Stimulated activated CD4-positive, alpha-beta T cell treated with anti-CD3 and anti-CD28 coated beads, Interleukin-2, amount 100 ng/mL, for 48 hours (primary cell): ENCODE measurements around the gene SEMA5B.

Experiments
- DNase-seq, 2 donors: peaks; one replicate each; pipeline ENCODE4 v3.0.0-alpha.2; 2020

SEMA5B gene

DNA sequence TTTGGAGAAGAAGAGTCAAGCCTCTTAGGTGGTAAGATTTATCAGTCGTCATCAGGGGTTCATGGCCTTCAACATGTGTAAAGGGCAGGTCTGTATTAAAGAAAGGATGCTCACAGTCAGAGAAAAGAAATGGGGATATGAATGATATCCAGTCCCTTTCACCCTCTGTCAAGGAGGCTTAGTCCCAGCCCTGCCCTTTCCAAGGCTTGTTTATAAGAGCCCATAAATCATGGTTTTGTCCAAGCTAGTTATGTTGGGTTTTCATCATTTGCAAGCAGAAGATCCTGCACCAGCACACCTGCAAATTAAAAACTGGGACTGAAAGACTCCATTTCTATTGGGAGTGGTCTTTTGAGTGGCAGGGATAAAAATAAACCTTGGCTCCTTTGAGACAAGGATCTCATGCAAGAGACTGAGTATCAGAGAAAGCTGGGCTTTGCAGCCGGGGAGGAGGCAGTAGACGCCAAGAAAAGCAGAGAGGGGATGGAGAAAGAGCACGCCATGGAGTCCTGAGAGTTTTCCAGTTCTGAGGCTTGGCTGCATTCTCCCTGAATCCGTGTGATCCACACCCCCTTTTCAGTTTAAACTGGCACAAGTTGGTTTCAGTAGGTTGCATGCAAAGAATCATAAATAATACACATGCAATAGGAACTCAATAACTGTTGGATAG is 26.7 kb upstream of the SEMA5B start:
- no peak for DNase-seq

DNA sequence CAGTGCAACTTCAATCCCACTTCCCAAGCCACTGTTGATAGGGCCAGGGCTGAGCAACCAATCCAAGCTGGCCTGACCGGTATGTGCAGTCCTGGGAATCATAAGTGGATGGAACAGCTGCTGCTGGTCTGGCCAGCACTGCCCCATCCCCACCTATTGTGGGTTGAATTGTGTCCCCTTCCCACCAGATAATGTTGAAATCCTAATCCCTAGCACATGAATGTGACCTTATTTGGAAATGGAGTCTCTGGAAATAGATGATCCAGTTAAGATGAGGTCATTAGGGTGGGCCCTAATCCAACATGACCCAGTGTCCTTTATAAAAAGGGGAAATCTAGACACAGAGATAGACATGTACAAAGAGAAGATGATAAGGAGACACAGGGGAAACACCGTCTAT is 25.5 kb upstream of the SEMA5B start:
- DNase-seq: no peak

DNA sequence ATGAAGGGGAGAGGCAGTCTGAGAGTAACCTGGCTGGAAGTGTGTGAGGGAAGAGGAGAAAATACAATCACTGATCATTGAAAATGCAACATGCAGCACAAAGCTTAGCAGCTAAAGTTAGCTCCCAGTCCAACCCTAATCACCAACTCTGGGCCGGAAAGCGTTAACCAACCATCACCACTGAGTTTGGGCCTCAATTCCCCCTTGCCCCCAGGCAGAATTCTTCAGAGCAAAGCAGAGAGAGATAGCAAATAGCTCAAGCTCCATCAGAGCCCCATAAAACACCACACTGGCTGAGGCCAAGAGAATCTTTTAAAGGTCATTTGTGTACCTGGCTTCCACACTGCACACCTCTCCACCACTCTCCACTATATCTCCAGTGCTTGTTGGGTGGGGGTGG is 23.1 kb upstream of the SEMA5B start:
- no peak for DNase-seq

DNA sequence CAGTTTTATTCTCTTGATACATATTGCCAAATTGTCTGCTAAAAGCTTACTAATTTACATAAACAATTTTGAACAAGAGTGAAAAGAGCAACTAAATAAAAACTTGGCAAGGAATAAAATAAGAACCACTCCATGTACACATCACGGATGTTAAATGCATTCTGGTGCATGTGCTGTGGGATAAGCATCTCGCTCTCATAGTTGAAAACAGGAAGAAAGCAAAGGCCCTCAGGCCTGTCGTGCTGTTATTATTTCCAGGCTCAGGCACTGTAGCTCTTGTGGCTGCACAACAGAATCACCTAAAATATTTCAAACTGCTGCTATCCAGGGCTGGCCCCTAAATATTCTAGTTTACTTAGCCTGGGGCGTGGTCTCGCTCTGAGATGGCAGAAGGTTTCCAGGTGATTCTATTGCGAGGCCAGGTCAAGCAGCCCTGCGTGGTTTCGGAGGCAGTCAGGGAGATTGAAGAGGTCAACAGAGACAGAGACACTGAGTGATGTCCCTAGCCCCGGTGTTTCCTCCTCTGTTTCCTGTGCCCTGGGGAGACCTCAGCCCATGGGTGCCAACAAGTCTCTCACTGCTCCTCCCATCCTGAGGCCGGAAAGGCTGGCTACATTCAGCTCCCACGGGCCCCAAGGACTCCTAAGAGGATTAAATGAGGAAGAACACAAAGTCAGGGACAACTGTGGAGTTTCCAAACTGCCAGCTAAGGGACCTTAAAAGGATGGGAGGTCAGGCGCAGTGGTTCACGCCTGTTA is 21.1 kb upstream of the SEMA5B start:
- no peak for DNase-seq

DNA sequence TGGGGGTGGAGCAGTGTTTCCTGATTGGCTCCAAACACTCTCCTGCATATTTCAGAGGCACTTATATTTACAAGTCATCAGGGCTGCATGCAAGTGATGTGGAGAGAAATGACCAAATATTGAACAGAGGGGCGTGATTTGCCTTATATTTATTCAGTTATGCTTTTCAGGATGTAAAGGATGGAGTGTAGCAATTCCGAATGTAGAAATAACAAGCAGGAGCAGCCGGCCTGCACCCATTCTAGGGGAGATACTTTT is 19.4 kb upstream of the SEMA5B start:
- no peak for DNase-seq

DNA sequence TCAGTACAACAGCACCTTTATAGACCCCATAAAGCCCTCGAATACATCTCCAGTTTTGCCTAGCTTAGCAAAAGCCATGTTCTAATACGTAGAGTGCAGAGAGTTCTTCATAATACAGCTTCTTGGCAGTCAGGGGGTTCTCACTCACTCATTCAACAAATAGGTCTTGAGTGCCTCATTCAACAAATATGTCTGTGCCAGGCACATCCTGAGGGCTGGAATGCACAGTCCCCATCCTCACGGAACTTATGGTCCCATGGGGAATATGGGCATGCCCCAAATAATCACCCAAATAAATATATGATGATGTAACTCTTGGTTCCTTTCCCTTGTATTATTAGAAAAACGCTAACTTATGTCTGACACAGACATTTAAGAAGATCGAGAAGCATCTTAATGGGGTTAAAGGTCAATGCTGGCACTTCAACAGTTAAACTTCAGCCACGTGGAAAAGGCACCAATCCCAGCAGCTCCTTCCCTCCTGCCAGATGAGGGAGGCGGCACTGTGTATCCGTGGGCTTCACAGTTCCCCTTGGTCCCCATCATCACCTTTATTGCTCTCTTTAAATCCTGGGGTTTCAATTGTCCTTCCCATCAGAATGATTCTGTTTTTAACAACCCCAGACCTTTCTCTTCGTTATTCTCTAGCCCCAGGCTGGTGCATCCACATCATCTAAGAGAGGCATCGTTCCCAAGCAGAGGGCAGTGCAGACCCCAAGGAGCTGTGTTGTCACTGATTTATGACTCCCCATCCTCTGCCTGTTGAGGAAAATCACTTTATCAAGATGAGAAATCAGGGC is 18.9 kb upstream of the SEMA5B start:
- DNase-seq: no peak

DNA sequence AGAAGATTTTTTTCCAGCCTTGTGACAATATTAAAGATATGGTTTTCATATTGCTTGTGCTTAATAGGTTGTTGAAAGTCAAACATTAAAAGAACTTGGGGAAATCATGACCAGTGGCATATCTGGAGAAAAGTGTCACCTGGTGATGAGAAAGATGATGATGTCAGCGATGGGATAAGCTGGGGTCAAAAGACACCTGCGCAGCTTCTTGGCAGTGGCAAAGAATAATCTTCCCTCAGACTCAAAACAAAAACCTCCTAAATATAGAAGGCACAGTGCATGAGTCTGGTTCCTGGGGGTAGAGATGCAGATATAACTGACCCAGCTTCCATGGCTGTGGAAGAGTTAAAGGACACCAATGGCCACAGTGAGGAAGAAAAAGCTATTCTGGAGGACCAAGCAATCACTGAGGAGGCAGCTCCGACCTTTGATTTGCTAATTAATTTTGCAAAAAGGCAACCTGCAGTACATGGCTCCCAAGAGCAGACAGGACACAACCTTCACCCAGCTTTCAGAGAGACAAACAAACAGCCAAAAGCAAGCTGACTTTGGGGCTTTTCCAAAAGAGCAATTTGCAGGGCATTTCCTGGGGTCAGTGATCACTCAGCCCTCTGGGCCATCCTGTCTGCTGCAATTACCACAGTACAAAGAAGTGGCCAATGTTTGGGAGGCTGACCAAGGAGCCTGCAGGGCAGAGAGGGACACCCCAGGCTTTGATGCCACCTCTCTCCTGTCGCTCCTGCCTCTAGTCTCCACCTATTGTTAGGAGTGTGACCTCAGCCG is 17.6 kb upstream of the SEMA5B start:
- no peak for DNase-seq

DNA sequence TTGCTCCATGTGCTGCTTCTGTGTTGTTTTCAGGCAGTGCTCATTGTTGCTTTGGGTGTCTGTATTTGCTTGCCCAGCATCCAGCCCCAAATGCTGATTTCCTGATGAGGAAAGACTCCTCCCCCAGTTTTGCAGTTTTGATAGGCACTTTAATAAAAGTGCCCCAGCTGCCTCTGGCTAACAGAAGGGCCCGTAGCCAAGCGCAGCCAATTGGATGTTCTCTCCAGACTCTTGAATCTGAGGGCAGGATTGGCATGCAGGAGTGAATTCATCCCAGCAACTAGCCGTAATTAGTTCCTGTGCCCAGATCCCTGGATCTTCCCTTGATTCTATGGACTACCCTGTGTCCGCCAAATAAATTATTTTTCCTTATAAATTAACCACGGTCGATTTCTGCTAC is 14.8 kb upstream of the SEMA5B start:
- no peak for DNase-seq

DNA sequence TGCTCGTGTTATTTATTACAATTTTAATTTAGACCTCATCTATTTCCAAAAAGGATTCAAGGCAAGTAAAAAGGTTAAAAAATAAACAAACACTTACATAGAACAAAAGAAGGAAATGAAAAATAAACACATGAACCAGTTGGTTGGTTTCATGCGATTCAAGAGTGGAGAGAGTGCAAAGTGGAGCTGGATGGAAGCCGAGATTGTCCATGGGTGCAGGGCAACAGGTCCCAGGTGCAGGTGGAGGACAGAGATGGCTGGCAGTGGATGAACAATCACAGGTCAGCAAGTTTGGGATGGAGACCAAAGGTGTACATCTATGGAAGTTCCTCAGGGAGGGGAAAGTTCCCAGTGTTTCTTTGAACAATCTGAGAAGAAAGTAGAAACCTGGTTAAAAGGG is 11.6 kb upstream of the SEMA5B start:
- no peak for DNase-seq

DNA sequence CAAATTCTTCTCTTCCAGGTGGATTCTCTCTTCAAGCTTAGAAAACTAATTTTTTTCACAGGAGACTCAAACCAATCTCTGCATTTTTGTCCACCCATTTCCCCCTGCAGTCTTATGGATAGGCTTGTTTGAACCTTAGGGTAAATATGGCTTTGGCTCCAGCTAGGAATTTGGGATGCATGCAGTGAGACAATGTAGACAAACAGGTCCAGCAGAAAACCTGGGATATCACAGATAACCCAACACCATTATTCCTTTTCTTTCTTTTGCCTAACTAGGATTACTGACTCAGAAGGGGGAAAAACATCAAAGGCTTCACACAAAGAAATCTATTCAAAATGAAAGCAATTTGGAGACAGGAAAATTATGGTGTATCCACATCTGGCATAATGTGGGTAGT is 11.2 kb upstream of the SEMA5B start:
- DNase-seq: no peak

DNA sequence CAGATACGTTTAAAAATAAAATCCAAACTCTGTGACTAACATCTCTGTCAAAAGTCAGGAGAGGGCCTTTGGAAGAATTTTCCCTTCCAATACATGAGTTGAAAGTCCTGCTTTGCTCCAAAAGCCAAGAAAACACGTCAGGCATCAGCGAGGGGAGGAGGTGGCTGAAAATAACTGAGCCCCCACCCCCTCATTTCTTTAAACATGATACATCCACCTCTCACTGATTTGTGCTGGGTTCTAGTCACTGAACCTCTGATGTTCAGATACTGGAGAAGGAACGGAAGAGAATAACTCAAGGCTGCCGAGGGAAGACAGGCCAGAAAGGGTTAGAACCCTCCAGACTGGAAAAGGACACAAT is 9.4 kb upstream of the SEMA5B start:
- DNase-seq: no peak

DNA sequence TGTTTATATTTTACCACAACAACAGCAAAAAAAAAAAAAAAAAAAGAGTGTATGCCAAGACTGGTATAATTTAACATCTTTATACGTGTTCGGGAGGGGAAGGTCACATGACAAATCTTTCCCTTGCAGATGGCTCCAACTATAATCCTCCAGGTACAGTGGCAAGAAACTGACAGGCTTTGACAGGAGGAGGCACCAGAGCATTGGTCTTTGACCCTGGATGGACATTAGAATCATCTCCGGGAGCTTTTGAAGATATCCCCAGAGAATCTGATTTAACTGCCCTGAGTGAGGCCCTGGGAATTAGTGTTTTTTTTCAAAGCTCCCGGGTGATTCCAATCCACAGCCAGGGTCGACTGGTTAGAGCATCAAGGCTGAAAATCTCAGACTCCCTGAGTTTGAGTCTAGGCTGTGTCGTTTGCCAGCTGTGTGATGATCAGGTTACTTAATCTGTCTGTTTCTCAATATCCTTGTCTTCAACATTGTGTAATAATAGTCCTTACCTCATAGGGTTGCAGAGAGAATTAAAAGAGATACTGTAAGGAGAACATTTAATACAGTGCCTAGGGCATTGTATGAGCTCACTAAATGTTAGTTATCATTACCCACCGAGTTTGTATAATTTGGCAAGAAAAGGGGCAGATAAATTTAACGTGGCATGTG is 8.9 kb upstream of the SEMA5B start:
- no peak for DNase-seq

DNA sequence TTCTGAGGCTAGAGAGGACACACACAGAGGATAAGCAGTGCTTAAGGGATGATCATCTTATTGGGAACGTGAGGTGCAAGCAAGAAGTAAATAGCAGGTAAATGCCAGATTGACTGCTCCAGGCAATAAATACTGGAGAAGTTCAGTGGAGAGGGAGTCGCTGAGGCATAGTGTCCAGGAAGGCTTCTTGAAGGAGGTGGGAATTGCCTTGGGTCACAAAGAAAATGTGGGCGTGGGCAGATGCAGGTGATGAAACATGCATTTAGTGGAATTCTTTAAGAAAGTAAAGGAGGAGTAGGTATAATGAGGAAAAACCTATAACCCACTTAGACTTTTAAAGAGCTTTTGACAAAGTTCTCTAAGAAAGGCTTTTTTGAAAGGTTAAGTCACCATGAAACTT is 7.4 kb upstream of the SEMA5B start:
- DNase-seq: no peak

DNA sequence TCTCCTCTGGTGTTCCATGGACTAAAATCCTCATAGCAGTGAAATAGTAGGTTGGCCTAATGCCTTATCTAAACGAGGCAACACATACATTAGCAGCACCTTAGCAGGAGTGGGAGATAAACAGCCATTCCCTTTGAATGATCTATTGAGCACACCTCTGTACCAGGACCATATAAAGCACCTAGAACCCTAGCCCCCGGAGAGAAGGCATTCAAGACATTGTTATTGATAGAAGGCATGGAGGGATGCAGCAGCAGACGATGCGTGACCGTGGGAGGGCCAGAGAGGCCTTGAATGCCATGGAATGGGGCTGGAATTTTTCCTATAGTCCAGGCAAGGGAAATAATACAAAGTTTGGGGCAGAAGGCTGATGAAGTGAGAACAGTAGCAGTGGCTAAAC is 6.6 kb upstream of the SEMA5B start:
- DNase-seq: no peak

DNA sequence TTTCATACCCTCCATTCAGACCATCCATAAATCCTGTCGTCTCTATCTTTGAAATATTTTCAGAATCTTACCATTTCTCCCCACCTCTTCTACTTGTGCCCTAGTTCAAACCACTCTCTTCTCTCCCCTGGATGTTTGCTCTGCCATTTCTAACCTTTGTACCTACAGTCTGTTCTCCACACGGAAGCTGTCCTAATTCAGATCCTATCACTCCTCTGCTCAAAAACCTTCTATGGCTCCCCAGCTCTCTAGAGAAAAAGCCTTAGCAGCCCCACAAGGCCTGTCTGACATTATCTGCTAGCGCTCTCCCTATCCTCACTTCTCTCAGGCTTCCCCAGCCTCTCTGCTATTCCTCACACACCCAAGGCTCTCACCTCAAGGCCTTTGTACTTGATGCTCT is 4.5 kb upstream of the SEMA5B start:
- no peak for DNase-seq

DNA sequence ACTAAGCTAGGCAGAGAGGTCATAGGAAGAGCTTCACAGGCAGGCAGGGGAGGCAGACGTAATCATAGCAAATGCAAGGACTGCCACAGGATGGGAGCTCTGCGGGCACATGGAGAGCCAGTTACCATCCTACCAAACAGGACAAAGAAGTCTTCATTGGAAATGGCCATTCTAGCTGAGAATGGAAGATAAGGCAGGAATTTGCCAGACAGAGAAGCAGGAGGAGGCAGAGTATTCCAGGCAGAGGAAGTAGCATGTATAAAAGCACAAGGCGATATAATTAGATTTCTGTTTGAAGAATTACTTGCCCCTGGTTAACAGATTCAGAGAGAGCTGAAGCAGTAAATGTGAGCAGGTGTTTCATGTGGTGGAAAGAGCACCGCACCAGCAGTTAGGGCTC is 3.5 kb upstream of the SEMA5B start:
- DNase-seq: no peak

DNA sequence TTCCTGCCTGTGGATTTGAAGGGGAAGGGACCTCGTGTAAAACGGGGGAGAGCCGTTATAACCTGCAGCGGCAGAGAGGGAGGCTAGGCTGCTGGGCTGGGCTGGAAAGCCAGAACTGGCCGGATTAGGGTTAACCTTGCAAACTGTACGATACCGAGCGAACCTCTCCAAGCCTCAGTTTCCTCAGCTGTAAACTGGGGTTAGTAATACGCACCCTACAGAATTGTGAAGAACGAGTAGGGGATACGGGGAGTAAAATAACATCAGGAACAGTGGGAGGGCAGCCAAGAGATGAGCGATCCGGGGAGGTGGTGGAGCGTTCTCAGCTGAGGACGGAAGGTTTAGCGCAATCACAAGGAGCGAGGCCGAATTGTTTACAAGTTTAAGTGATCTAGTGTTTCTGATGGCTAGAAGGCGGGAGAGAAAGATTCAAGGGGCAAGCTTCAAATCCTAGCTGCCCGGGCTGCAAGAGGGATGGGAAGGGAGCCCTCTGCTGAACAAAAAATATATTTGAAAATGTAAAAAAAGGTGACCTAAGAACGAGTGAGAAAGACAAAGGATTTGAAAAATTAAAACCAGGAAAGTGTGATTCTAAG is 768 bp upstream of the SEMA5B start:
- DNase-seq: peak in 1 of 2 donors; percentile 2

DNA sequence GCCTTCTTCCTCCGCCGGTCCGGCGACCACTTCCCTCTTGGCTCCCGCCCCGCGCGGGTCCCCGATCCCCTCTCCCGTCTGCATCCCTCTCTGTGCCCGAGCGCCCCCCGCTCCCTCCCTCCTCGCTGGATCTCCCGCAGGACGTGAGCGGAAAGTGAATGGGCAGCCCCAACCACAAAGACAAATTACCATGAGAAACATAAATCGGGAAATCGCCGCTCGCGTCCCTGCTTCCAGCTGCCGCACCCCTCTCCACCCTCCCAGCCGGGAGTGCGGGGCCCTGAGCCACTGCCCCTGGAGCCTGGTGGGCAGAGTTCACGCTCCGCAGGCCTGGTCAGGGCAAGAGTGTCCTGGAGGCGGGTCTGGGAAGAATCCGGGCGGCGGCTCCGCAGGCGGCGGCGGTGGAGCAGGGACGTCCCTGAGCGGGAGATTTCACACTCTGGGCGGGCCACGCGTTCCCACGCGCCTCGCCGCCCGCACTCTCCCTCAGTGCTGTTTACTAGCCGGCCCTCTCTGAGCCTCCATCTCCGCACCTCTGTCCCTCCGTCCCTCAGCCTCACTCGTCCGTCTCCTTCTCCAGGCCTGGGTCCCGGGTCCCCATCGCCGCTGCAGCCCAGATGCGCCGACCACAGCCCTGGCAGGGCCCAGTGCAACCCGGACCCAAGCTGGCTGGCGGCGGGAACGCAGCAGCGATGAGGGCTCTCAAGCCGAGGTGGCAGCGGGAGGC is 835 bp downstream of the SEMA5B start:
- peak in 1 of 2 donors; percentile 2 for DNase-seq

DNA sequence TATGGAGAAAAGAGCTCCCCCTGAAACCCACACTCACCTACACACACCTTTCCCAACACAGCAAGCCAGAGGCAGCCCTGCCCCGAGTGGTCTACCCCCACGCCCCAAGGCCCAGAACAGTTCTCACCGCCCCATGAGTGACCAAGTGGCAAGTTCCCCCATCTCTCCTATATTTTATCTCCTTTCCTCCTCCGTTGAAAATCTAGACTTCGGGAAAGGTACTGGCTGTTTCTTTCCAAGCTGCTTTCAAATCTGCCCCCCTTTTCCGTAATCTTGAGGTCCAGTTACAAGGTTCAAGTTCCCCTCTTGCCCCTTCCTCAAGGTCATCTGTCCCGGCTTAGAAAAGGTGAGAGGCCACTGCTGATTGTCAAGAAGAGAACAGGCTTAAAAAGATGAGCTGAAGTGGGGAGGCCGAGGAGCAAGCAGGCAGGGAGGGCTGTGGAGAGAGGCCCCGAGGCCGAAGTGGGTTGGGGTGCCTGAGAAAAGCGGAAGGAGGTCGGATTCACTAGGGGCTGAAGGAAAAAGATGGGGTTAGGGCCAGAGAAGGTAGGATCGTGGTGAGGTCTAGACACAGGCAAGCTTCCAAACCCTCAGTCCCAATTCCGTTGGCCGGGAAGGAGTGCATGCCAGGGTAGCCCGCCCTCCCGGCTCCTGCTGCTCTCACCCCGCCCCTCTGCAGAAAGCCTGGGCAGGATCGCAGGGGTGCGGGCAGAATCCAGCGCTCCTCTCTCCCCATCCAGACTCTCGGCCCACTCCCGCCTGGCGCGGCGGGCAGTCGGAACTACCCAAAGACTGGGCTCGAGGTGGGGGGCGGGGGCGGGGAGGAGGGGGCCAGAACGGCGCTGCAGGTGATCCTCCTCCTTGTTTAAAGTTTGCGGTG is 1.7 kb downstream of the SEMA5B start:
- DNase-seq: peak in 1 of 2 donors; percentile 1

DNA sequence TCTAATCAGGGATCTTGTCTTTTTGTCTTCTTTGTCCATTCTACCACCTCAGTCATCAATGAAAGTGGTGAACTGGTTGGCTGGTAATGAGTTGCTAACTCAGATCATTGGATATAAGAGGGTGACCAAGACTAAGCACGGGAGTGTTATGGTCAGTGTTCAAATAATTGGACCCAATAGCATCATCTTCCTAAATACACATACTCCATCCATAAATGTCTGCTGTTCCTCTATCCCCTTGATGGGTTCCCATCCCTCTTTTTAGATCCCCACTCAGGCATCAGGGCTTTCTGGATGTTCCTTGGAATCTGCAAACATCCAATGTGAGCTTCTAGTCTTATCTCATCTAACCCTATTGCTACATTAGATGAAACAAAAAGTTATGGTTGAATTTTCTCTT is 3.5 kb downstream of the SEMA5B start:
- no peak for DNase-seq

DNA sequence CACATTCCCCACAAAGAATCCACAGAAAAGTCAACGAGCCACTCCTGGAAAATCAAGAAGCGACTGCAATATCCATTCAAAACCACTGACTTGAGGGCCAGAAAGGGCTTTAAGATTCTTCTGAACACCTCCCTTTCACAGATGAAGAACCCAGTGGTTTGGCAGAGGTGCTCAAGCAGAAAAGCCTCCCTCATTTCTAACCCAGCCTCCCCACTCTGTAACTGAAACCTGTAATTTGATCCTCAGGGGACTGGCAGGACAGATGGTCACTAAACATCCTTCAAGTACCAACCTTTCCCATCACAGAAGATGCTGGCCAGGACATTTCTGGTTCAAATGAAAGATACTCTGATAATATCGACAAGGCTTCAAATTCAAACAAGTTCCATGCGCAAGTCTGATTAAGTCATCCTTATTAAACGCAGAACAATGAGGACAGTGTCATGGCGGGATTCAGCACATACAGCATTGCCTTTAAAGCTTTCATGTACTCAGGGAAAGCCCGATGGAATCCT is 5.5 kb downstream of the SEMA5B start:
- no peak for DNase-seq
